Activated T-cell treated with anti-CD3 and anti-CD28 coated beads, Interleukin-2, amount 50 U/mL, for 24 hours (primary cell): ENCODE data around the gene YPEL4.

Source experiments
- DNase-seq: peaks from one replicate; pipeline ENCODE4 v3.0.0-alpha.2; 2020
- H3K27ac Mint-ChIP-seq: 2 replicates; pipeline ENCODE4 v1.8.0; 2020; ENCODE audit warnings: mild to moderate bottlenecking, mixed read lengths
- H3K27me3 Mint-ChIP-seq: 2 replicates; pipeline ENCODE4 v1.8.0; 2020; ENCODE audit warnings: mixed read lengths
- H3K36me3 Mint-ChIP-seq: 2 replicates; pipeline ENCODE4 v1.8.0; 2020; ENCODE audit warnings: low read depth, mixed read lengths
- H3K4me1 Mint-ChIP-seq: 2 replicates; pipeline ENCODE4 v1.8.0; 2020; ENCODE audit warnings: low read depth, mixed read lengths
- H3K4me3 Mint-ChIP-seq: 2 replicates; pipeline ENCODE4 v1.8.0; 2020; ENCODE audit warnings: mild to moderate bottlenecking, moderate library complexity, mixed read lengths
- H3K9me3 Mint-ChIP-seq: 2 replicates; pipeline ENCODE4 v1.8.0; 2020; ENCODE audit warnings: mixed read lengths

YPEL4 gene

DNA sequence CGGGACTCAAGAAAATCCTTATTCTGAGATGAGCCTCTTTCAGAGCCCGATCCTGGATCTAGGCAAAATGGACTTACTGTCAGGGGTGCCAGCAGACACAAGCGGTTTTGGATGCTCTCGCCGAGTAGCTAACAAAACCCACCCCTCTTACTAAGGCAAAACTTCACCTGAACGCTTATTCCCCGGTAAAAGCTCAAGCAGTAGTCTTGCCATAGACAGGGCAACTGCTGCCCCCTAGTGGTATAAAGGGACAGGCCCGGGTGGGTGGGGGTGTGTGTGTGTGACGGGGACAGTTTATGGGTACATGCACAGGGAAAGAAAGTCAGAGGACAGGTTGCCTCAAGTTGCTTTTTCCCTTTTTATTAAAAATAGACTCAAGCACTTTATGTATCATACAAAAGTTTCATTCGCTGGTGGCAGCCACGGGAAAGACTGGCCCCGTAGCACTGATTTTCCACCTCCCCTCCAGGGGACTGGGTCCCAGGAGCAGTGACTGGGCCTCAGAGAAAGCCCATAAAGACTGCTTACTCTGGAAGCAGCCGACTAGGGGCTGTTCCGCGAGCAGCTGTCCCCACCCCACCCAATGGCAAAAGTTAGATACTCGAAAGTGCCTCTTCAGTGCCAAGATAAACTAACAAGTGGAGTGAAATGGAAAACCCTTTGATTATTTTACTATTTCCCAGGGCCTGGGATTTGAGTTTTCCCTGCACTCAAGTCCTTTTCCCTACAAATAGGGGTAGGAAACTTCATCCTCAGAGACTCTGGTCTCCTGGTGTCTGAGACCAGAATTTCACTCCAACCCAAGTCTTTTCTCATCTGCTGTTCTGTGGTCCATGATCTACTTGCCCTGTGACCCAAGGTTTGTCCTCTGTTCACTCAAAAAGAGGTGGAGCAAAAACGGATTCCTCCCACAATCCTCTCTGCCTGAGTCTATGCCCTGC is 4.7 kb downstream of the YPEL4 start:
- DNase-seq: peak; percentile 87
- Mint-ChIP-seq H3K9me3 (no peaks in the 10 kb centered on the region), H3K27ac (no peak overlapping the region), H3K27me3 (peaks cover 46% of the 10 kb centered on the region), H3K36me3 (no peaks in the 10 kb centered on the region), H3K4me3 (no peak overlapping the region), H3K4me1 (peaks cover 40% of the 10 kb centered on the region)

DNA sequence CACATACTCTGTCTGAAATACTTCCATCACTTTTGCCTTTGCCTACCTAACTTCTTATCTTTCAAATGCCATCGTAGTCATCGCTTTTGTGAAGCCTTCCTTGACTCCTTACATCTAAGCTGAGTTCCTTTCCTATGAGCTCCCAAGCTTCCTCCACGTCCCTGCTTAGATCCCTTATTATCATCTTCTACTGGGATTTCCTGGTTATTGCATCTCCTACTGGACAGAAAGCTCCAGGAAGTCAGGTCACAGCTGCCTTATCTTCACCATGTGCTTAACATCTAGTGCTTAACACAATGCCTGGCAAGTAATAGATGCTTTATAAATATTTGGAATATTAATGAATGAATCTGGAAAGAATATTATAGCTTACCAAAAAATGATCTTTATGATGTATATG is 5.9 kb downstream of the YPEL4 start:
- DNase-seq: no peak
- H3K4me3 Mint-ChIP-seq: no peak overlapping the region

DNA sequence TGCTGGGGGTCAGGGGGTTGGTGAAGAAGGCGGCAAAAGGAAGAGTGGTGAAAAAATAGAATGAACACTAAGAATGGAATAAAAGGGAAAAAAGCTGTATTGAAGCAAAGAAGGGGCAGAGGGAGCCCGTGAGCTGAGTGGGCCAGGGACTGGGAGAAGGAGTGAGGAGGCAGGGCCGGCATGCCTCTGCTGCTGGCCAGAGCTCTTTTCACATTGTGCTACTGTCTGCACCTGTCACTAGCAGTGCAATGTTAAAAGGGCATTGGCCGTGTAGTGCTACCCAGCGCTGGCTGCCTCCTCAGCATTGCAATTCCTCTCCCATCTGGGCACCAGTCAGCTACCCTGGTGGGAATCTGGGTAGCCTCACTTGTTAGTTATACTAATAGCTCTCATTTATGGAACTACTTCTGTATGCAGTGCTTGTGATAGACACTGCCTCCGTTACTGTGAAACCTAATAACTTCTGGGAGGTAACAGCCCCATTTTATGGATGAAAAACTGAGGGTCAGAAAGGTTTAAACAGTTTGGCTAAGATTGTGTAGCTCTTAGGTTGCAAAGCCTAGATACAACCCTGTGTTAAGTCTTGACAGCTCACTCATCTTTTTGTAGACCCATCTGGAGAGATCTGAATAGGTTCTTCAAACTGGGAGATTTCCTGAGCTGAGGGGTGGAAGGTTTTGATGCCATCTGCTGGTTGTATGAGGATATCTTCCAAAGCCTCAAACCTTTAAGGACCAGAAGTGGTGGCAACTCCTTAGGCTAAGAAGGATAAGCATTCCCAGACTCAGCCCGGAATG is 8.5 kb downstream of the YPEL4 start:
- Mint-ChIP-seq H3K36me3 (no peaks in the 10 kb centered on the region), H3K27me3 (peaks cover 51% of the 10 kb centered on the region), H3K9me3 (no peaks in the 10 kb centered on the region), H3K4me1 (peaks cover 27% of the 10 kb centered on the region), H3K27ac (no peak overlapping the region), H3K4me3 (no peak overlapping the region)
- no peak for DNase-seq

More for the DNA sequence above, 5.9 kb downstream of the YPEL4 start:
- peaks cover 40% of the 10 kb centered on the region for H3K4me1 Mint-ChIP-seq
- no peaks in the 10 kb centered on the region for H3K9me3 Mint-ChIP-seq
- H3K27me3 Mint-ChIP-seq: peaks cover 52% of the 10 kb centered on the region
- H3K36me3 Mint-ChIP-seq: no peaks in the 10 kb centered on the region
- no peak overlapping the region for H3K27ac Mint-ChIP-seq

DNA sequence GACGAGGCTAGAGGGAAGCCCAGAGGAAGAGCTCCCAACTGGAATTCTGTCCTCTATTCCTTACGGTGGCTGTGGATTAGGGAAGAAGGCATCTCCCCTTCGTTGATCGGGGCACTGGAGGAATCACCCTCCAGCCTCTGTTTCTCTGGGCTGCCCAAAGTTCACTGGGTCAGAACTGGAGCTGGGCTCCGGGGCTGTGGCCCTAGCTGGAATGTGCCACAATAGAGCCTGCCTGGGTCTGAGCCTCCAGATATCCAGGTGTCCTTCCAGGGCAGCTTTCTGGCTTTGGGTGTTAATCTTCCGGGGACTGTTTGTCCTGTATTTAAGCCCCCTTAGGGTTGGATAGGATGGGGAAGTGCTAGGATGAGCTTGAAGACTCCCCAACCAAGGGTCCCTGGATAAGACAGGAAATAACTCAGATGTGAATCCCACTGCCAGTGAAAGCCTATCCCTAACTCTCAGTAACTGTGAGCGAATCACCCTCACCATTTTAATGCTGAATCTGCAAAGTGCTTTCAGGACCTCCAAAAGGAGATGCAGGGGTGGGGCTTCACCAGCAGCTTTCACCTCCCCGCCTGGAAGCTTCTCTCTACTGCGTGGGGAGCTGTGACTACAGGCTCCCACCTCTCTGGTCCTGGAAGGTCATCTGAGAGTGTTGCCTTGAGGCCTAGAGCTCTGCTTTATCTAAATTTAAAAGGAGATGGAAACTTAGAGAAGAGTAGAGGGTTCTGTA is 9.5 kb downstream of the YPEL4 start:
- Mint-ChIP-seq H3K9me3 (no peaks in the 10 kb centered on the region), H3K4me3 (no peak overlapping the region)

DNA sequence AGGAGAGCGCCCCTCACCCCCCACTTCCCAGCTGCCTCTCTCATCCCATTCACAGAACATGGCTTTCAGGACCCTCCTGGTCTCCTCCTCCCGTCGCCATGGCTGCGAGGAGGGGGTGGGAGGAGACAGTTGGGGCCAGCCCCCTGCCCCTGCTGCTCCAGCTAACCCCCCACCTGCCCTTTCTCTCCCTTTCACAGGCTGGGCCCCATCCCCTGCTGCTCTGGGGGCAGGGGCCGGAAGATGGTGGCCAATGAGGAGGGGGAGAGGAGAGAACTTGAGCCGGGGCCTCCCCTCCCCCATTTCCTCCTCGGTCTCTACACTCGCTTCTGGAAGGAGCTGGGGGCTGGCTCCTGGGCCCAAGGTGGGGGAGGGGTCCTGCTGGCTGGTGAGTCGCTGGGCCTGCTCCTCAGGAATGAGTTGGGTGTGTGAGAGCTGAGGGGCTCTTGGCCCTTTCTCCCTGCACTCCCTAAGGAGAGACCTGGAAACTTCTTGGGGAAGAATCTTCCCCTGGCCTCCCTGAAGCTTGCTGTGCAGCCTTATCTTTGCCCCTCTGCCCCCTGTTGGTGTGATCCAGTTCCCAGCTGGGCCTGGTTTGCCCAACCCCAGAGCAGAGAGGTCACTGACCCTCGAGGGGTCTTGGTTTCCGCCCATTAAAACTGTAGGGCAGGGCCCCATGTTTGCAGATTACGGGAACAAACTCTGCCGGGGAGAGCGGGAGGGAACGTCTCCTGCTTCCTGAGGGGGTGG is 10.2 kb downstream of the YPEL4 start:
- Mint-ChIP-seq H3K4me3 (peak overlapping the region; percentile 80), H3K27me3 (peaks cover 42% of the 10 kb centered on the region), H3K4me1 (peaks cover 24% of the 10 kb centered on the region), H3K9me3 (no peaks in the 10 kb centered on the region), H3K36me3 (no peaks in the 10 kb centered on the region), H3K27ac (no peak overlapping the region)
- DNase-seq: peak; percentile 41

More for the DNA sequence above, 9.5 kb downstream of the YPEL4 start:
- Mint-ChIP-seq H3K4me1 (peaks cover 27% of the 10 kb centered on the region), H3K27me3 (peaks cover 43% of the 10 kb centered on the region), H3K36me3 (no peaks in the 10 kb centered on the region), H3K27ac (no peak overlapping the region)
- no peak for DNase-seq

DNA sequence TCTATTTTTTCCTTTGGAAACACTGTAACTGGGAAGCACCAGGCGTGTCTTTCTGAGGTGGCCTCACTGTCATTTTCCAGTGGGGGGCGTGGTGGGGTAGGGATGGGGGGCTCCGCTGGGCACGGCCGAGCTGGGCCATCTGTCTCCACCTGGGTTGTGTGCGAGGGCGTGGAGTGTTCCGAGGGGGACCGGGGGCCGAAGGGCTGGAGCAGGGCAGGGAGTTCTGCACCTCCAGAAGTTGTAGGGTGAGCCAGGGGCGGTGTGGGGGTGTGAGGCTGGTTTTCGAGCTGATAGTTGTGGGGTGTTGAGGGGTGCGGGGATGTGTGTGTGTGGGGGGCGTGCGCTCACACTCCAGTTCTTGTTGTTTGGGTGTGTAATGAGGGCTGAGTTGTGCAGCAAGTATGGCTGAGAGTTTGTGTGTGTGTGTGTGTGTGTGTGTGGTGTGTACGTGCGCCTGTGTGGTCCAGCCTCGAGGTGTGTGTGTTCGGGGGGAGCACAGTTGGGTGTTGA is 10.8 kb downstream of the YPEL4 start:
- peak overlapping the region; percentile 80 for H3K4me3 Mint-ChIP-seq
- peak; percentile 38 for DNase-seq
- H3K27ac Mint-ChIP-seq: peak overlapping the region; percentile 52
- peaks cover 24% of the 10 kb centered on the region for H3K4me1 Mint-ChIP-seq
- no peaks in the 10 kb centered on the region for H3K9me3 Mint-ChIP-seq
- no peaks in the 10 kb centered on the region for H3K36me3 Mint-ChIP-seq
- peaks cover 47% of the 10 kb centered on the region for H3K27me3 Mint-ChIP-seq

DNA sequence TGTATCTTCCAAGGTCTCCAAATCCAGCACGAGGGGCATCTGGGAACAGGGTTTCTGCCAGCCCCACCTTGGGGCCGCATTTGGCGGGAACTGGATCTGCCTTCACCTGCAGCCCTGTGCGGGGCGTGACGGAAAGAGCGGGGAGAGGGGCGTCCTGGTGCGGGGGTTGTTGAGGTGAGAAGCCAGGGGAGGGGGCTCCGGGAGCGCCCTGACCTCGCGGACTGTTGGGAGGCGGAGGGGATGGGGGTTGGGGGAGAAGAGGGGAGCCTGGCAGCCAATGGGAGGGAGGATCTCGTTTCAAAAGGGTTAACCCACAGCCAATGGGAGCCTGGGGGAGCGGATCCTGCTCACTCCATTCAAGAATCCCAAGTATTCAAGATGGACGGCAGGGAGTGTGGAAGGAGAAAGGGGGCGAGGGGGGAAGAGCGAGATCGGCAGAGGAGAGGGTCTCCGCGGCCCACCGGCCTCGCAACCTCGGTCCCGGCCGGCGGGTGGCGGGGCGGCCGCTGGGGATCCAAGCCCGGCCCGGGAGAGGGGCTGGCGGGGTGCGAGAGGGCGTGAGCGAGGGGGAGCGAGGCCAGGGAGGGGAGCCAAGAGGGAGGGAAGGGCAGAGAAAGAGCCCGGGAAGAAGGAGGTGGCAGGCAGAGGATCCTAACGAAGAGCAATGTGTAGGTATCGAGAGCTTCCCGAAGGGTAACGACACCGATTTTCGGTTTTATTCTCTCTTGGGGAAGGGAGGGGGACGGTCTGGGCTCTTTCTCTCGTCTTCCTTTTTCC is 11.5 kb downstream of the YPEL4 start:
- H3K4me1 Mint-ChIP-seq: peaks cover 24% of the 10 kb centered on the region
- peaks cover 52% of the 10 kb centered on the region for H3K27me3 Mint-ChIP-seq
- DNase-seq: peak; percentile 45
- peak overlapping the region; percentile 66 for H3K27ac Mint-ChIP-seq
- no peaks in the 10 kb centered on the region for H3K36me3 Mint-ChIP-seq
- H3K4me3 Mint-ChIP-seq: peak overlapping the region; percentile 80
- no peaks in the 10 kb centered on the region for H3K9me3 Mint-ChIP-seq

DNA sequence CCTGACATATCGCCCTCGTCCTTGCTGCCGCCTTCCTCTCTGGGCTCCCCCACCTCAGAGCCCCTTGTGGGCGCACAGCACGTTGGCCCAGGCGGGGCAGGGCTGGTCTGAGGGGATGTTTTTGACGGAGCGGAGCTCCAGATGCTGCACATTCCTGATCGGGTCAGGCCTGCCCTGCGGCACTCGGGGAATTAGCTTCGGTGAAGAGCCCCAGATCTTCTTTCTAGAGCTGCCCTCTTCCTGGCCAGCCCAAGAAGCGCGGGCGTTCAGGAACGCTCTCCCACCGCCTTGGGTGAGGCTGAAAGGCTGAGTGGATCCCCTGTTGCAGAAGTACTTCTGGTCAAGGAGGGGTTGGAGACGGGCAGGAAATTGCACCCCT is 12.1 kb downstream of the YPEL4 start:
- DNase-seq: no peak
- Mint-ChIP-seq H3K27ac (peak overlapping the region; percentile 63), H3K27me3 (peaks cover 52% of the 10 kb centered on the region), H3K4me3 (peak overlapping the region; percentile 80), H3K4me1 (peaks cover 24% of the 10 kb centered on the region), H3K9me3 (no peaks in the 10 kb centered on the region), H3K36me3 (no peaks in the 10 kb centered on the region)

DNA sequence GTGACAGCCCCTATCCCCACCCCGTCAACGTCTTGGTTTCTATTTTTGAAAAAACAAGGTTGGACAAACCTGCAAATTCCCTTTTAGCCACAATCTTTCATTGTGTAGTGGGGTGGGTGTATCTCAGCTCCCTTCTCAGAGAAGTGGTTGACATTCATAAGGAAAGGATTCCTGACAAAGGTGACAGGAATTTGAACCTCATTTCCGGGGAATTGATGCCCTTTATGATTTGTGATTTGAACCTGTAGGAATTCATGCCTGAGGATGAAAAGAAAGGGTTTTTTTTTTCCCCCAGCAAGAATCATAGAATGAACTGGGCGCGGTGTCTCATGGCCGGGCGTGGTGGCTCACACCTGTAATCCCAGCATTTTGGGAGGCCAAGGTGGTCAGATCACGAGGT is 14.5 kb downstream of the YPEL4 start:
- Mint-ChIP-seq H3K27me3 (peaks cover 56% of the 10 kb centered on the region), H3K4me3 (no peak overlapping the region), H3K36me3 (no peaks in the 10 kb centered on the region), H3K9me3 (no peaks in the 10 kb centered on the region), H3K27ac (no peak overlapping the region), H3K4me1 (peaks cover 21% of the 10 kb centered on the region)
- DNase-seq: no peak

DNA sequence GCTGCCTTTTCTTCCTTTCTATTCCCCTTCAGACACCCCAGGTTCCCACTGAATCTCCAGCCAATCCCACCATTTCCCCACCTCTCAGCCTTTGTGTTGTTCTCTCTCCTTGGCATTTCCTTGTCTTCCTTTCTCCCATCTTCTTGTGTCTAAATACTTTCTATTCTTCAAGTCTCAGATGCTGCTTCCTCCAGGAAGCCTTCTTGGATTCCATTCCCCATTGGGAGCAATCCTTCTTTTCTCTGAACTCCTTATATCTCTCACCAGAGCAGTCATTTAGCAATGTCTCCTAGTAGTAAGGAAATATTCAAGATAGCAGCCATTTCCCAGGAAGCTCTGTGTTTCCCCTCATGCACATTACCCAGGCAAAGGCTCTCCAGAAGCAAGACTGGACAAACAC is 15.4 kb downstream of the YPEL4 start:
- Mint-ChIP-seq H3K4me1 (peaks cover 15% of the 10 kb centered on the region), H3K27ac (no peak overlapping the region), H3K9me3 (no peaks in the 10 kb centered on the region), H3K4me3 (no peak overlapping the region), H3K36me3 (no peaks in the 10 kb centered on the region), H3K27me3 (peaks cover 51% of the 10 kb centered on the region)
- no peak for DNase-seq

DNA sequence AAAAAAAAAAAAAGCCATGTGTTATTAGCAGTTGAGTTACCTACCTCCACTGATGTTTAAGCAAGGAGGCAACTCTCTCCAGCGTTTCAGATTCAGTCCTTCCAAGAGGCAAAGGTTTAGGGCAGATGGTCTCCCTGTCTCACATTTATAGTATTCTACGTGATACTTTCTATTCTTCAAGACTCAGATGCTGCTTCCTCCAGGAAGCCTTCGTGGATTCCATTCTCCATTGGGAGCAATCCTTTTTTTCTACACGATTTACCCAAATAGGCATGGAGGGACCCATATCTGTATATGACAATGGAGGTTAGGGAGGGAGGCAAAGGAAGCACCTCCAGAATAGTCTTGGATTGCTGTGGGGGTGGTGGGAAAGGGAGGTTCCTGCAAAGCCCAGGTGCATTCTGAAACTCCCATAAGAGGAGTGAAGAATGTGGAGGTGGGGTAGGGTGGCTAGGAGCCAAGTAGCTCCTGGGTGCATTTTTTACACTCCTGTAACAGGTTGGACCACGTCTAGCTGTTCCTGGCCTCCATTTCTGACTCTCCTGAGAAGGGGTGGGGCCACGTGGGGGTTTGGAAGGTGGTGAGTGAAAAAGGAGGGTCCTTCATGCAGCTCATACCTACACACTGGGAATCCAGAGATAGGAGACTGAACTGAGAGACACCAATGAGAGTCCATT is 16.2 kb downstream of the YPEL4 start:
- H3K27ac Mint-ChIP-seq: no peak overlapping the region
- no peaks in the 10 kb centered on the region for H3K9me3 Mint-ChIP-seq
- no peak for DNase-seq
- H3K36me3 Mint-ChIP-seq: no peaks in the 10 kb centered on the region
- peaks cover 7% of the 10 kb centered on the region for H3K4me1 Mint-ChIP-seq
- peaks cover 45% of the 10 kb centered on the region for H3K27me3 Mint-ChIP-seq
- H3K4me3 Mint-ChIP-seq: no peak overlapping the region

DNA sequence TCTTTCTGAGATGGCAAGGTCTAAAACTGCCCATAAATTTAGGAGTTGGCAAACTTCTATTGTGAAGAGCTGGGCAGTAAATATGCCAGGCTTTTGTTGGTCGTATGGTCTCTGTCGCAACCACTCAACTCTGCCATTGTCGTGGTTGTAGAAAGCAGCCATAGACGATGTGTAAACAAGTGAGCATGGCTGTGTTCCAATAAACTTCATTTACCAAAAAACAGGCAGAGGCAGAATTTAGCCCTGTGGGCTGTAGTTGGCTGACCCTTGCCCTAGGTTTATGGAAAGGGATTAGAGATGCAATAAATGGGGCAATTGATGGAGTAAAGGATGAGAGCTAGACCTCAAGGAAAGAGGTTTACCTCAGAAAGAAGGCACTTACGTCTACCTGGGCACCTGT is 17.6 kb downstream of the YPEL4 start:
- H3K27ac Mint-ChIP-seq: no peak overlapping the region
- peaks cover 32% of the 10 kb centered on the region for H3K27me3 Mint-ChIP-seq
- no peaks in the 10 kb centered on the region for H3K4me1 Mint-ChIP-seq
- no peaks in the 10 kb centered on the region for H3K9me3 Mint-ChIP-seq
- DNase-seq: no peak
- H3K36me3 Mint-ChIP-seq: no peaks in the 10 kb centered on the region
- no peak overlapping the region for H3K4me3 Mint-ChIP-seq

DNA sequence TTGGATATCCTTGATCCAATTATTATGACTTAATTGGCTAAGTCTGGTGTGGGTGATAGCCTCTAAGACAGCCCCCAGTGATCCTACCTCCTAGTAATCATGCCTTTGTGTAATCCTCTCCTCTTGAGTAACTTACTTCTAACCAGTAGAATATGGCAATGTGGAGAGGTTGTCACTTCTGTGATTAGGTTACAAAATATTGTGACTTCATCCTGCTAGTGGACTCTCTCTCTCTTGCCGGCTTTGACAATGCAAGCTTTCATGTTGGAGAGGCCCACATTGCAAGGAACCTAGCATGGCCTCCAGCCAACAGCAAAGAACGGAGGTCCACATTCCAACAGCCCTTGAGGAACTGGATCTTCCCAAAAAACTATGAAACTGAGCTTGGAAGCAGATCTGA is 19.5 kb downstream of the YPEL4 start:
- Mint-ChIP-seq H3K27ac (no peak overlapping the region), H3K4me1 (no peaks in the 10 kb centered on the region), H3K9me3 (no peaks in the 10 kb centered on the region), H3K36me3 (no peaks in the 10 kb centered on the region), H3K4me3 (no peak overlapping the region), H3K27me3 (peaks cover 22% of the 10 kb centered on the region)
- DNase-seq: no peak
